Liver (tissue), 9 donors: ENCODE results near the gene HIGD1A. TPM values are rescaled to one million over a fixed set of nuclear protein-coding genes. Genes with fewer than 3 reads are reported as not detected.

ENCODE experiments used
- DNase-seq: peaks from one replicate; pipeline ENCODE4 v3.0.0-alpha.2; 2017; ENCODE audit warnings: low spot score
- H3K27ac ChIP-seq, 2 donors: one replicate each; pipeline ENCODE4 v1.7.0; 2013; ENCODE audit warnings: inconsistent platforms in 2 of 2, low read length in 2 of 2, control low read depth in 1 of 2, low read depth in 1 of 2, mild to moderate bottlenecking in 1 of 2
- H3K27me3 ChIP-seq, 4 donors: one replicate each; pipeline versions ENCODE4 v1.6.1 to v1.7.0; 2013; ENCODE audit warnings: low read length in 3 of 4, inconsistent platforms in 1 of 4, mild to moderate bottlenecking in 1 of 4, moderate library complexity in 1 of 4; ENCODE audit not compliant: control insufficient read depth in 4 of 4, insufficient read depth in 4 of 4
- H3K36me3 ChIP-seq, 4 donors: one replicate each; pipeline versions ENCODE4 v1.6.1 to v1.7.0; 2013; ENCODE audit warnings: low read length in 3 of 4, mild to moderate bottlenecking in 3 of 4, low read depth in 1 of 4, moderate library complexity in 1 of 4; ENCODE audit not compliant: control insufficient read depth in 4 of 4, insufficient read depth in 3 of 4
- H3K4me1 ChIP-seq, 4 donors: one replicate each; pipeline versions ENCODE4 v1.6.1 to v1.7.0; 2013; ENCODE audit warnings: low read length in 3 of 4, mild to moderate bottlenecking in 3 of 4, moderate library complexity in 1 of 4; ENCODE audit not compliant: control insufficient read depth in 4 of 4, insufficient read depth in 4 of 4
- H3K4me3 ChIP-seq, 3 donors: one replicate each; pipeline versions ENCODE4 v1.6.1 to v1.7.0; 2013; ENCODE audit warnings: low read length in 3 of 3, control low read depth in 1 of 3, low read depth in 1 of 3, mild to moderate bottlenecking in 1 of 3
- H3K9ac ChIP-seq, 2 donors: one replicate each; pipeline ENCODE4 v1.7.0; 2013; ENCODE audit warnings: low read length in 2 of 2, mild to moderate bottlenecking in 2 of 2, moderate library complexity in 2 of 2, control low read depth in 1 of 2, low read depth in 1 of 2
- H3K9me3 ChIP-seq, 4 donors: one replicate each; pipeline versions ENCODE4 v1.6.1 to v1.7.0; 2013; ENCODE audit warnings: low read length in 3 of 4; ENCODE audit not compliant: control insufficient read depth in 4 of 4
- EGR1 ChIP-seq, 2 donors: IDR thresholded peaks; 2 replicates each; pipeline ENCODE4 v1.6.1; 2016 to 2018; ENCODE audit warnings: antibody characterized with exemption in 2 of 2, low read depth in 2 of 2
- FOXA1 ChIP-seq: IDR thresholded peaks from 2 replicates; pipeline ENCODE4 v1.6.1; 2016; ENCODE audit warnings: antibody characterized with exemption
- FOXA2 ChIP-seq: IDR thresholded peaks from 2 replicates; pipeline ENCODE4 v1.6.1; 2016; ENCODE audit warnings: antibody characterized with exemption
- GABPA ChIP-seq, 2 donors: IDR thresholded peaks in 1 of 2; conservative IDR thresholded peaks in 1 of 2; 2 replicates each; pipeline ENCODE4 v1.6.1; 2016; ENCODE audit warnings: antibody characterized with exemption in 2 of 2, mild to moderate bottlenecking in 1 of 2, moderate library complexity in 1 of 2
- HNF4A ChIP-seq, 2 donors: conservative IDR thresholded peaks; 2 replicates each; pipeline ENCODE4 v1.6.1; 2016; ENCODE audit warnings: antibody characterized with exemption in 2 of 2, mild to moderate bottlenecking in 2 of 2
- HNF4G ChIP-seq: IDR thresholded peaks from 2 replicates; pipeline ENCODE4 v1.6.1; 2016; ENCODE audit warnings: antibody characterized with exemption
- JUND ChIP-seq, 2 donors: IDR thresholded peaks; 2 replicates each; pipeline ENCODE4 v1.6.1; 2016; ENCODE audit warnings: antibody characterized with exemption in 2 of 2
- NR2F2 ChIP-seq: IDR thresholded peaks from 2 replicates; pipeline ENCODE4 v1.6.1; 2016; ENCODE audit warnings: antibody characterized with exemption
- RAD21 ChIP-seq, 2 donors: IDR thresholded peaks; 2 replicates each; pipeline ENCODE4 v1.6.1; 2016; ENCODE audit warnings: antibody characterized with exemption in 2 of 2, mild to moderate bottlenecking in 2 of 2
- RXRA ChIP-seq, 2 donors: IDR thresholded peaks; 2 replicates each; pipeline ENCODE4 v1.6.1; 2017 to 2018; ENCODE audit warnings: antibody characterized with exemption in 2 of 2, mild to moderate bottlenecking in 1 of 2
- SP1 ChIP-seq: IDR thresholded peaks from 2 replicates; pipeline ENCODE4 v1.6.1; 2018; ENCODE audit warnings: antibody characterized with exemption, mild to moderate bottlenecking
- TAF1 ChIP-seq: conservative IDR thresholded peaks from 2 replicates; pipeline ENCODE4 v1.6.1; 2016; ENCODE audit warnings: antibody characterized with exemption, mild to moderate bottlenecking
- YY1 ChIP-seq: IDR thresholded peaks from 2 replicates; pipeline ENCODE4 v1.6.1; 2016; ENCODE audit warnings: antibody characterized with exemption, mild to moderate bottlenecking
- WGBS: extraction: QIAGEN DNeasy Blood & Tissue Kit; methylation state at CpG from one replicate; pipeline ENCODE4 v1.1.7; 2013; 5-methylcytosine and 5-hydroxymethylcytosine counted together
- polyA plus RNA-seq, 2 donors: library from polyadenylated mRNA; stranded (reverse) in 1 of 2; unstranded in 1 of 2; fragments of 200-250 nt in 1 of 2; fragments of >200 nt in 1 of 2; fragmentation: Nextera tagmentation in 1 of 2; extraction: Ambion mirVana in 1 of 2; gene quantifications; one replicate each; pipeline versions ENCODE4 v1.2.1 to v1.2.3, GENCODE V29; 2013 to 2015
- total RNA-seq, 2 donors: library from RNA; depleted of rRNA; stranded (reverse); fragments of >200 nt; gene quantifications; one replicate each; pipeline ENCODE4 v1.2.3, GENCODE V29; 2014
- TF ChIP-seq, protein P1 (sequence below): IDR thresholded peaks from 2 replicates; pipeline ENCODE4 v1.6.1; 2016; ENCODE audit warnings: antibody characterized with exemption
- TF ChIP-seq, protein P2 (sequence below): IDR thresholded peaks from 2 replicates; pipeline ENCODE4 v1.6.1; 2016; ENCODE audit warnings: antibody characterized with exemption, mild to moderate bottlenecking
- TF ChIP-seq, protein P3 (sequence below): fragments of 150-350 bp; IDR thresholded peaks from 2 replicates; pipeline ENCODE4 v1.5.1; 2017; ENCODE audit warnings: improper control_type of control experiment, low read depth, low read length; ENCODE audit not compliant: missing input control
- TF ChIP-seq, protein P4 (sequence below): IDR thresholded peaks from 2 replicates; pipeline ENCODE4 v1.6.1; 2016; ENCODE audit warnings: antibody characterized with exemption
- TF ChIP-seq, protein P5 (sequence below): IDR thresholded peaks from 2 replicates; pipeline ENCODE4 v1.6.1; 2016; ENCODE audit warnings: antibody characterized with exemption
- donor health status: healthy.
- donor health status: healthy.
- donor health status: healthy.
- donor health status: healthy.
- donor health status: healthy.

The HIGD1A gene
- total and polyA plus RNA-seq, 4 donors: 117 to 256 (median 245) TPM

DNA sequence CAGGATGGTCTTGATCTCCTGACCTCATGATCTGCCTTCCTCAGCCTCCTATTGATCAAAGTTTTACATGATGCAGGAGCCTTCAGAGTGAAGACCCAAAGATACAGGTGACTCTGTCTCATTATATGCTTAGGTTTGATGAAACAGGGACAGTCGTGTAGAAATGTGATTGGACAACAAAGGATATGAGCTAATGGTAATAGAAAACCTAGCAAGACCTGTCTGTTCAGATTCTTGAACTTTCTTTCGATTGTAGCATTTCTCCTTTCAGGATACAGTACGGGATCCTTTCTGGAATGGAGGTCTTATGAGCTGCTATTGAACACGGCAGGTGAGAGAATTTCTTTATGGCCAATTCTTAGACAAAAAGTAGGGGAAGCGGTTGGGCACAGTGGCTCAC lies 4.9 kb upstream of the HIGD1A start, which contains the start of gene ACKR2:
TSS of gene ACKR2 (plus strand) at position 244 of the 400 bp plus-strand sequence. CDS start 55,058 bp downstream, outside the sequence.
- Histone ChIP-seq H3K4me1 (peaks cover 0 to 7% (median 3%) of the 10 kb centered on the region in 4 donors), H3K27me3 (no peaks in the 10 kb centered on the region), H3K4me3 (no peak within 1 kb of the TSS), H3K27ac (no peak within 1 kb of the TSS), H3K9me3 (no peaks in the 10 kb centered on the region), H3K36me3 (no peaks in the 10 kb centered on the region), H3K9ac (no peak within 1 kb of the TSS)
- no peak for DNase-seq
- TF ChIP-seq NR2F2 (no peak), JUND (IDR thresholded peaks at IDR 0.05) (no peak), FOXA1 (no peak), EGR1 (IDR thresholded peaks at IDR 0.05; ENCODE audit: low read depth in 2 of 2) (no peak), RAD21 (IDR thresholded peaks at IDR 0.05) (no peak), GABPA (IDR thresholded peaks at IDR 0.05 in 1 of 2, conservative IDR thresholded peaks at IDR 0.05 in 1 of 2) (no peak), RXRA (IDR thresholded peaks at IDR 0.05) (no peak), FOXA2 (no peak), HNF4G (no peak)
- TF ChIP-seq, protein P1, sequence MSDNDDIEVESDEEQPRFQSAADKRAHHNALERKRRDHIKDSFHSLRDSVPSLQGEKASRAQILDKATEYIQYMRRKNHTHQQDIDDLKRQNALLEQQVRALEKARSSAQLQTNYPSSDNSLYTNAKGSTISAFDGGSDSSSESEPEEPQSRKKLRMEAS: no peak
- TF ChIP-seq, protein P2, sequence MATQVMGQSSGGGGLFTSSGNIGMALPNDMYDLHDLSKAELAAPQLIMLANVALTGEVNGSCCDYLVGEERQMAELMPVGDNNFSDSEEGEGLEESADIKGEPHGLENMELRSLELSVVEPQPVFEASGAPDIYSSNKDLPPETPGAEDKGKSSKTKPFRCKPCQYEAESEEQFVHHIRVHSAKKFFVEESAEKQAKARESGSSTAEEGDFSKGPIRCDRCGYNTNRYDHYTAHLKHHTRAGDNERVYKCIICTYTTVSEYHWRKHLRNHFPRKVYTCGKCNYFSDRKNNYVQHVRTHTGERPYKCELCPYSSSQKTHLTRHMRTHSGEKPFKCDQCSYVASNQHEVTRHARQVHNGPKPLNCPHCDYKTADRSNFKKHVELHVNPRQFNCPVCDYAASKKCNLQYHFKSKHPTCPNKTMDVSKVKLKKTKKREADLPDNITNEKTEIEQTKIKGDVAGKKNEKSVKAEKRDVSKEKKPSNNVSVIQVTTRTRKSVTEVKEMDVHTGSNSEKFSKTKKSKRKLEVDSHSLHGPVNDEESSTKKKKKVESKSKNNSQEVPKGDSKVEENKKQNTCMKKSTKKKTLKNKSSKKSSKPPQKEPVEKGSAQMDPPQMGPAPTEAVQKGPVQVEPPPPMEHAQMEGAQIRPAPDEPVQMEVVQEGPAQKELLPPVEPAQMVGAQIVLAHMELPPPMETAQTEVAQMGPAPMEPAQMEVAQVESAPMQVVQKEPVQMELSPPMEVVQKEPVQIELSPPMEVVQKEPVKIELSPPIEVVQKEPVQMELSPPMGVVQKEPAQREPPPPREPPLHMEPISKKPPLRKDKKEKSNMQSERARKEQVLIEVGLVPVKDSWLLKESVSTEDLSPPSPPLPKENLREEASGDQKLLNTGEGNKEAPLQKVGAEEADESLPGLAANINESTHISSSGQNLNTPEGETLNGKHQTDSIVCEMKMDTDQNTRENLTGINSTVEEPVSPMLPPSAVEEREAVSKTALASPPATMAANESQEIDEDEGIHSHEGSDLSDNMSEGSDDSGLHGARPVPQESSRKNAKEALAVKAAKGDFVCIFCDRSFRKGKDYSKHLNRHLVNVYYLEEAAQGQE: no peak
- TF ChIP-seq, protein P3, sequence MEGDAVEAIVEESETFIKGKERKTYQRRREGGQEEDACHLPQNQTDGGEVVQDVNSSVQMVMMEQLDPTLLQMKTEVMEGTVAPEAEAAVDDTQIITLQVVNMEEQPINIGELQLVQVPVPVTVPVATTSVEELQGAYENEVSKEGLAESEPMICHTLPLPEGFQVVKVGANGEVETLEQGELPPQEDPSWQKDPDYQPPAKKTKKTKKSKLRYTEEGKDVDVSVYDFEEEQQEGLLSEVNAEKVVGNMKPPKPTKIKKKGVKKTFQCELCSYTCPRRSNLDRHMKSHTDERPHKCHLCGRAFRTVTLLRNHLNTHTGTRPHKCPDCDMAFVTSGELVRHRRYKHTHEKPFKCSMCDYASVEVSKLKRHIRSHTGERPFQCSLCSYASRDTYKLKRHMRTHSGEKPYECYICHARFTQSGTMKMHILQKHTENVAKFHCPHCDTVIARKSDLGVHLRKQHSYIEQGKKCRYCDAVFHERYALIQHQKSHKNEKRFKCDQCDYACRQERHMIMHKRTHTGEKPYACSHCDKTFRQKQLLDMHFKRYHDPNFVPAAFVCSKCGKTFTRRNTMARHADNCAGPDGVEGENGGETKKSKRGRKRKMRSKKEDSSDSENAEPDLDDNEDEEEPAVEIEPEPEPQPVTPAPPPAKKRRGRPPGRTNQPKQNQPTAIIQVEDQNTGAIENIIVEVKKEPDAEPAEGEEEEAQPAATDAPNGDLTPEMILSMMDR: no peak
- TF ChIP-seq, protein P4, sequence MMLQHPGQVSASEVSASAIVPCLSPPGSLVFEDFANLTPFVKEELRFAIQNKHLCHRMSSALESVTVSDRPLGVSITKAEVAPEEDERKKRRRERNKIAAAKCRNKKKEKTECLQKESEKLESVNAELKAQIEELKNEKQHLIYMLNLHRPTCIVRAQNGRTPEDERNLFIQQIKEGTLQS: no peak
- WGBS: 96% methylated on average over 5 of the region's 5 CpGs

DNA sequence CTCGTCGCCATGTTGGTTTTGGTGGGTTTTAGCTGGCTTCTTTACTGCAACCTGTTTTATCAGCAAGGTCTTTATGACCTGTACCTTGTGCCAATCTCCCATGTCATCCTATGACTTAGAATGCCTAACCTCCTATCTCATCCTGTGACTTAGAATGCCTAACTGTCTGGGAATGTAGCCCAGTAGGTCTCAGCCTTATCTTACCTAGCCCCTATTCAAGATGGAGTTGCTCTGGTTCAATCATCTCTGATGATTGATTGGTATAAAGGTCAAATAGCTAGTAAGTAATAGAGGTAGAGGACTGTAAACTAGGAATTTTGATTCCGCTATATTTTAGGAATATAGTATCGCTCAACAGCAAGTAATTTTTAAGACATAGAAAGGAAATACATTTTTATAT lies 3.6 kb upstream of the HIGD1A start:
- Histone ChIP-seq H3K9me3 (no peaks in the 10 kb centered on the region), H3K36me3 (no peaks in the 10 kb centered on the region), H3K4me1 (peaks cover 0 to 13% (median 4%) of the 10 kb centered on the region in 4 donors), H3K27ac (no peak overlapping the region), H3K4me3 (no peak overlapping the region), H3K27me3 (no peaks in the 10 kb centered on the region), H3K9ac (no peak overlapping the region)
- WGBS: 96% methylated on average over 4 of the region's 4 CpGs
- DNase-seq: no peak
- no peak for TF ChIP-seq FOXA1
- no peak for TF ChIP-seq YY1
- no peak for TF ChIP-seq JUND (IDR thresholded peaks at IDR 0.05)
- TF ChIP-seq RAD21 (IDR thresholded peaks at IDR 0.05): no peak
- no peak for TF ChIP-seq RXRA (IDR thresholded peaks at IDR 0.05)
- TF ChIP-seq TAF1: no peak
- TF ChIP-seq GABPA (IDR thresholded peaks at IDR 0.05 in 1 of 2, conservative IDR thresholded peaks at IDR 0.05 in 1 of 2): no peak
- TF ChIP-seq, protein P4: no peak
- no peak for TF ChIP-seq EGR1 (IDR thresholded peaks at IDR 0.05; ENCODE audit: low read depth in 2 of 2)
- TF ChIP-seq, protein P3: no peak
- TF ChIP-seq SP1: no peak
- no peak for TF ChIP-seq HNF4A (conservative IDR thresholded peaks at IDR 0.05)
- no peak for TF ChIP-seq NR2F2
- no peak for TF ChIP-seq HNF4G
- TF ChIP-seq, protein P1: no peak
- TF ChIP-seq, protein P5, sequence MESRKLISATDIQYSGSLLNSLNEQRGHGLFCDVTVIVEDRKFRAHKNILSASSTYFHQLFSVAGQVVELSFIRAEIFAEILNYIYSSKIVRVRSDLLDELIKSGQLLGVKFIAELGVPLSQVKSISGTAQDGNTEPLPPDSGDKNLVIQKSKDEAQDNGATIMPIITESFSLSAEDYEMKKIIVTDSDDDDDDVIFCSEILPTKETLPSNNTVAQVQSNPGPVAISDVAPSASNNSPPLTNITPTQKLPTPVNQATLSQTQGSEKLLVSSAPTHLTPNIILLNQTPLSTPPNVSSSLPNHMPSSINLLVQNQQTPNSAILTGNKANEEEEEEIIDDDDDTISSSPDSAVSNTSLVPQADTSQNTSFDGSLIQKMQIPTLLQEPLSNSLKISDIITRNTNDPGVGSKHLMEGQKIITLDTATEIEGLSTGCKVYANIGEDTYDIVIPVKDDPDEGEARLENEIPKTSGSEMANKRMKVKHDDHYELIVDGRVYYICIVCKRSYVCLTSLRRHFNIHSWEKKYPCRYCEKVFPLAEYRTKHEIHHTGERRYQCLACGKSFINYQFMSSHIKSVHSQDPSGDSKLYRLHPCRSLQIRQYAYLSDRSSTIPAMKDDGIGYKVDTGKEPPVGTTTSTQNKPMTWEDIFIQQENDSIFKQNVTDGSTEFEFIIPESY: no peak
- no peak for TF ChIP-seq FOXA2
